GM12878 (cell line): ENCODE results near the gene ABI1. TPM values are rescaled to one million over a fixed set of nuclear protein-coding genes. Genes with fewer than 3 reads are reported as not detected.

Experiments used
- ATAC-seq: fragments of 200-7000 bp; cut with Tn5 transposase; 3 replicates; pipeline ENCODE4 v1.9.1; 2020; ENCODE audit warnings: mild to moderate bottlenecking, moderate library complexity
- BruUV-seq: library from RNA; stranded (reverse); fragments of 400-500 nt; replicated peaks from 2 replicates; lab custom pipeline; 2021; lab: Mats Ljungman, UMichigan
- CTCF ChIA-PET: fragments of 300-600 bp; sonication (Branson Sonifier 250); formaldehyde crosslinking; extraction: SDS; loops from one replicate; lab custom pipeline; 2021; ENCODE audit warnings: inconsistent platforms; lab: Yijun Ruan, JAX
- POLR2A ChIA-PET: fragments of 350-600 bp; formaldehyde crosslinking; extraction: SDS; loops from one replicate; lab custom pipeline; 2021; ENCODE audit warnings: inconsistent platforms; lab: Charles Lee
- RAD21 ChIA-PET: fragments of 300-600 bp; sonication (Branson Sonifier 250); formaldehyde crosslinking; loops from one replicate; lab custom pipeline; 2023; ENCODE audit warnings: antibody characterized with exemption; ENCODE audit not compliant: unreplicated experiment; lab: Charles Lee
- SMC1A ChIA-PET: fragments of 300-600 bp; sonication (Branson Sonifier 250); formaldehyde crosslinking; loops from one replicate; lab custom pipeline; 2023; ENCODE audit not compliant: unreplicated experiment, uncharacterized antibody; lab: Charles Lee
- DNase-seq: peaks from one replicate; pipeline ENCODE4 v3.0.0-alpha.2; 2011; ENCODE audit warnings: low read depth, low spot score
- FAIRE-seq: peaks from 3 replicates; lab custom pipeline; 2011; peaks lifted over from hg19 to GRCh38; lab: Jason Lieb, UNC
- H2AFZ ChIP-seq: 2 replicates; pipeline ENCODE4 v1.6.0; 2011; ENCODE audit warnings: low read depth, low read length, control low read depth; ENCODE audit not compliant: control insufficient read depth
- H3K27ac ChIP-seq: 2 replicates; pipeline ENCODE4 v1.5.1; 2011; ENCODE audit warnings: control low read depth; ENCODE audit not compliant: control insufficient read depth, insufficient read depth
- H3K27me3 ChIP-seq, 2 experiments: replicated peaks in 1 of 2; 2 replicates each; pipeline versions ENCODE4 v1.6.0 to v1.6.1; 2011; ENCODE audit warnings: low read length in 1 of 2; ENCODE audit not compliant: control insufficient read depth in 2 of 2, insufficient read depth in 2 of 2
- H3K36me3 ChIP-seq, 2 experiments: 2 replicates each; pipeline ENCODE4 v1.5.1; 2011; ENCODE audit warnings: low read length in 1 of 2; ENCODE audit not compliant: control insufficient read depth in 2 of 2, insufficient read depth in 2 of 2
- H3K4me1 ChIP-seq: 2 replicates; pipeline ENCODE4 v1.6.1; 2011; ENCODE audit warnings: mild to moderate bottlenecking, low read length, moderate library complexity, mixed read lengths; ENCODE audit not compliant: control insufficient read depth, insufficient read depth
- H3K4me2 ChIP-seq: 2 replicates; pipeline ENCODE4 v1.6.0; 2011; ENCODE audit warnings: control low read depth; ENCODE audit not compliant: control insufficient read depth, insufficient read depth
- H3K4me3 ChIP-seq: fragments of 200-600 bp; sonication (generic); 2 replicates; pipeline ENCODE4 v1.5.1; 2016
- H3K79me2 ChIP-seq: 2 replicates; pipeline ENCODE4 v1.6.0; 2011; ENCODE audit warnings: low read length; ENCODE audit not compliant: control insufficient read depth, insufficient read depth
- H3K9ac ChIP-seq: 2 replicates; pipeline ENCODE4 v1.8.0; 2011; ENCODE audit warnings: low read length, control low read depth, mixed read lengths; ENCODE audit not compliant: control insufficient read depth, insufficient read depth
- H3K9me3 ChIP-seq: replicated peaks from 3 replicates; pipeline ENCODE4 v1.5.1; 2011; ENCODE audit warnings: mild to moderate bottlenecking, low read length; ENCODE audit not compliant: control insufficient read depth, insufficient read depth
- H4K20me1 ChIP-seq: 2 replicates; pipeline ENCODE4 v1.6.0; 2011; ENCODE audit not compliant: control insufficient read depth, insufficient read depth
- EP300 ChIP-seq, 2 experiments: fragments of 150-350 bp in 1 of 2; IDR thresholded peaks; 2 replicates each; pipeline ENCODE4 v1.6.1; 2011 to 2012; ENCODE audit warnings: low read depth in 2 of 2, low read length in 2 of 2, borderline replicate concordance in 1 of 2, improper control_type of control experiment in 1 of 2, inconsistent platforms in 1 of 2; ENCODE audit not compliant: control insufficient read depth in 1 of 2
- GATAD2B ChIP-seq: fragments of 450-650 bp; conservative IDR thresholded peaks from 2 replicates; pipeline ENCODE4 v1.6.1; 2017; ENCODE audit warnings: low read depth, mild to moderate bottlenecking, moderate library complexity
- IRF5 ChIP-seq: fragments of 450-650 bp; IDR thresholded peaks from 2 replicates; pipeline ENCODE4 v1.6.1; 2017; ENCODE audit warnings: borderline replicate concordance
- MEF2B ChIP-seq: fragments of 450-650 bp; IDR thresholded peaks from 2 replicates; pipeline ENCODE4 v1.6.1; 2018; ENCODE audit warnings: mild to moderate bottlenecking, moderate library complexity; ENCODE audit not compliant: partially characterized antibody, poor library complexity, severe bottlenecking
- MLLT1 ChIP-seq: fragments of 450-650 bp; IDR thresholded peaks from 2 replicates; pipeline ENCODE4 v1.6.1; 2016; ENCODE audit warnings: mild to moderate bottlenecking
- PAX5 ChIP-seq: IDR thresholded peaks from 2 replicates; pipeline ENCODE4 v1.6.1; 2011; ENCODE audit warnings: low read depth, low read length, borderline replicate concordance
- RUNX3 ChIP-seq: IDR thresholded peaks from 2 replicates; pipeline ENCODE4 v1.6.1; 2012; ENCODE audit warnings: low read length, inconsistent platforms
- TARDBP ChIP-seq: IDR thresholded peaks from 2 replicates; pipeline ENCODE4 v1.6.1; 2016; ENCODE audit warnings: borderline replicate concordance
- TCF12 ChIP-seq: IDR thresholded peaks from 2 replicates; pipeline ENCODE4 v1.6.1; 2011; ENCODE audit warnings: low read depth, mild to moderate bottlenecking, low read length
- USF1 ChIP-seq: IDR thresholded peaks from 2 replicates; pipeline ENCODE4 v1.6.1; 2011; ENCODE audit warnings: borderline replicate concordance, low read depth, mild to moderate bottlenecking, moderate library complexity, mixed read lengths, low read length; ENCODE audit not compliant: insufficient read depth; ENCODE audit errors: extremely low read length
- ZNF687 ChIP-seq: fragments of 450-650 bp; IDR thresholded peaks from 2 replicates; pipeline ENCODE4 v1.6.1; 2017; ENCODE audit warnings: mild to moderate bottlenecking, moderate library complexity
- WGBS: methylation state at CpG from one replicate; pipeline ENCODE4 v1.1.6; 2016; ENCODE audit warnings: low lambda C conversion rate; ENCODE audit not compliant: insufficient replicate concordance, insufficient coverage; ENCODE audit errors: missing lambda C conversion rate; 5-methylcytosine and 5-hydroxymethylcytosine counted together
- in situ Hi-C: fragments of 300-500 bp; cut with MboI; formaldehyde crosslinking; loops from 9 replicates; pipeline ENCODE4 v1.14.3; 2018; ENCODE audit warnings: mixed read lengths
- intact Hi-C: fragments of 100-400 bp; cut with micrococcal nuclease; formaldehyde crosslinking; loops from one replicate; pipeline ENCODE4 v1.14.2; 2022; ENCODE audit not compliant: unreplicated experiment
- polyA plus RNA-seq, 11 experiments: library from polyadenylated mRNA; depleted of rRNA in 4 of 11; unstranded in 6 of 11; stranded (reverse) in 5 of 11; fragments of >200 nt; fragmentation: Nextera tagmentation in 4 of 11; fragmentation: Illumina TruSeq in 1 of 11; extraction: Ambion mirVana in 4 of 11; extraction: Trizol in 1 of 11; gene quantifications; 1 replicate in 1 of 11; 2 replicates in 10 of 11; pipeline versions ENCODE4 v1.2.1 to v1.2.3, GENCODE V29; 2011 to 2016; ENCODE audit warnings: inconsistent platforms in 2 of 11, missing spikeins in 2 of 11, low read depth in 1 of 11
- total RNA-seq, 4 experiments: library from RNA; depleted of rRNA in 3 of 4; stranded (reverse); fragments of >200 nt in 3 of 4; fragmentation: Illumina TruSeq in 1 of 4; extraction: Trizol in 1 of 4; gene quantifications; 2 replicates each; pipeline versions ENCODE4 v1.2.1 to v1.2.3, GENCODE V29; 2013 to 2021

Gene ABI1
- total and polyA plus RNA-seq, 10 of the 15 experiments (the other 5 are each of a cell fraction or from before 2014, with no cell fraction given) = 31.2 to 73.2 (median 50.7) TPM

- in situ Hi-C loops = no loop called here
- DNase-seq (no peak), ATAC-seq (peak; percentile 15; the same call in 2 of the 3 replicates), FAIRE-seq (no peak)
- Histone ChIP-seq H3K9me3 (peaks cover 18% of the 10 kb centered on the region; the same call in 2 of the 3 replicates), H3K79me2 (peaks cover 96% of the 10 kb centered on the region), H3K27me3 (no peaks in the 10 kb centered on the region), H3K4me1 (peaks cover 41% of the 10 kb centered on the region), H3K4me3 (no peak overlapping the region), H2AFZ (no peak overlapping the region), H4K20me1 (no peaks in the 10 kb centered on the region), H3K36me3 (peaks cover 0 to 3% of the 10 kb centered on the region in 2 experiments; a peak in 3 of 4 replicates), H3K9ac (no peak overlapping the region; the same call in 1 of the 2 replicates), H3K4me2 (0 out of 2 replicates have a peak overlapping the region, but pooled peaks have one; percentile 1), H3K27ac (peak overlapping the region; percentile 53)
- intact Hi-C loops = no loop called here
- ChIA-PET POLR2A (interaction anchor here (1.3 kb wide), 1 partner anchor 11 kb away, joined by 4 read pairs; no protein-coding TSS in a partner anchor), RAD21 (interaction anchor here (0.6 to 1.2 kb wide), 3 partner anchors 18 to 642 kb away, joined by 3 to 4 read pairs (median 3); no protein-coding TSS in a partner anchor), CTCF (interaction anchor here (0.7 to 1.3 kb wide), 4 partner anchors 8 to 55 kb away, joined by 3 to 4 read pairs (median 4); no protein-coding TSS in a partner anchor), SMC1A (interaction anchor here (0.8 to 2.5 kb wide), 6 partner anchors 10 to 75 kb away, joined by 3 to 8 read pairs (median 4); no protein-coding TSS in a partner anchor)
- TF ChIP-seq TCF12 (no peak), PAX5 (no peak), USF1 (no peak), IRF5 (no peak), GATAD2B (no peak), TARDBP (no peak), RUNX3 (peak; percentile 36), ZNF687 (no peak), MLLT1 (peak; percentile 45; the same call in 1 of the 2 replicates), MEF2B (no peak), EP300 (IDR thresholded peaks at IDR 0.05; ENCODE audit: borderline replicate concordance in 1 of 2, control insufficient read depth in 1 of 2, low read depth in 2 of 2, low read length in 2 of 2) (no peak)
- 99% methylated on average over 8 of the region's 8 CpGs for WGBS
- no TSS peak for BruUV-seq
Observed at GRCh38 chr10:26801274-26801673, 59.5 kb downstream of the ABI1 start.
